GM12873 (cell line): Measurements from ENCODE around the gene TSTD2.

ENCODE experiments used
- CTCF ChIP-seq: IDR thresholded peaks from 2 replicates; pipeline ENCODE4 v1.5.1; 2012; ENCODE audit warnings: low read depth, mild to moderate bottlenecking, moderate library complexity, low read length, control low read depth; ENCODE audit not compliant: insufficient read depth; ENCODE audit errors: missing control alignments

The TSTD2 gene

GRCh38 chr9:97550386-97550785 lies 82.8 kb downstream of the TSTD2 start:
- no peak for TF ChIP-seq CTCF
